ENCODE data around the gene KLHL17.

GRCh38 chr1:932173-932510 is 28.2 kb upstream of the KLHL17 start:
- no peak for TF ChIP-seq CTCF (IDR thresholded peaks at IDR 0.05)
- TF ChIP-seq POLR2AphosphoS5 (IDR thresholded peaks at IDR 0.05), result no peak
- no peak for TF ChIP-seq EP300 (IDR thresholded peaks at IDR 0.05)
